RWPE2 (cell line): ENCODE data around the gene NENF.

Experiments
- ATAC-seq: fragments of 200-7000 bp; cut with Tn5 transposase; 3 replicates; pipeline ENCODE4 v1.9.1; 2021; ENCODE audit warnings: low read depth
- DNase-seq: peaks from one replicate; pipeline ENCODE4 v3.0.0-alpha.2; 2020; ENCODE audit warnings: low spot score
- H3K27ac ChIP-seq: fragments of 450-650 bp; 2 replicates; pipeline ENCODE4 v1.5.1; 2017; ENCODE audit warnings: mild to moderate bottlenecking; ENCODE audit not compliant: poor library complexity, severe bottlenecking
- H3K27me3 ChIP-seq: fragments of 250-450 bp; sonication (Bioruptor Pico); 2 replicates; pipeline ENCODE4 v1.5.1; 2021; ENCODE audit warnings: mild to moderate bottlenecking, moderate library complexity; ENCODE audit not compliant: insufficient read depth, poor library complexity, severe bottlenecking
- H3K36me3 ChIP-seq: fragments of 250-450 bp; sonication (Bioruptor Pico); 2 replicates; pipeline ENCODE4 v1.5.1; 2020; ENCODE audit warnings: low read depth, mild to moderate bottlenecking, moderate library complexity
- H3K4me1 ChIP-seq: fragments of 250-450 bp; sonication (Bioruptor Pico); 2 replicates; pipeline ENCODE4 v1.5.1; 2021; ENCODE audit warnings: mild to moderate bottlenecking, moderate library complexity; ENCODE audit not compliant: insufficient read depth, poor library complexity, severe bottlenecking
- H3K4me3 ChIP-seq: fragments of 250-450 bp; sonication (Bioruptor Pico); 2 replicates; pipeline ENCODE4 v1.5.1; 2021; ENCODE audit warnings: mild to moderate bottlenecking, moderate library complexity; ENCODE audit not compliant: severe bottlenecking
- H3K9me3 ChIP-seq: fragments of 250-450 bp; sonication (Bioruptor Pico); 2 replicates; pipeline ENCODE4 v1.5.1; 2021; ENCODE audit warnings: mild to moderate bottlenecking, moderate library complexity; ENCODE audit not compliant: severe bottlenecking
- TF ChIP-seq, protein P1 (sequence below): fragments of 450-650 bp; IDR thresholded peaks from one replicate; pipeline ENCODE4 v1.5.1; 2017; ENCODE audit warnings: mild to moderate bottlenecking, moderate library complexity; ENCODE audit not compliant: poor library complexity, severe bottlenecking

The NENF gene

DNA sequence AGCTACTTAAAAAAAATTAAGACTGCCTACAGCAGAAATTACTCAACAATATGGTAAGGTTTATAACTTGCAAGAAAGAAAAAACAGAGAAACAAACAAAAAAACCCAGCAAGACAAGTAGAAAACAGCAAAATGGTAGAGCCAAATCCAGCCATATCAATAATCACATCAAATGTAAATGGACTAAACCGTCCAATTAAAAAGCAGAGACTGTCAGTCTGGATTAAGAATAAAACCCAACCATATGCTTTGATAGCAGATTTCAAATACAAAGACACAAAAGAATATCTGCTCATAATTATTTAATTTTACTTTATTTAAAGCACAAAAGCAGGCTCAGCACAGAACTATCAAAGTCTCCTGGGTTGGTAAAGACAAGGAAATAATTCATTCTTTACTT is 35.5 kb upstream of the NENF start:
- Histone ChIP-seq H3K4me1 (peaks cover 3% of the 10 kb centered on the region), H3K9me3 (peaks cover 1% of the 10 kb centered on the region), H3K27me3 (no peaks in the 10 kb centered on the region), H3K4me3 (no peak overlapping the region), H3K36me3 (no peaks in the 10 kb centered on the region), H3K27ac (no peak overlapping the region)
- DNase-seq (no peak), ATAC-seq (no peak)
- TF ChIP-seq, protein P1, sequence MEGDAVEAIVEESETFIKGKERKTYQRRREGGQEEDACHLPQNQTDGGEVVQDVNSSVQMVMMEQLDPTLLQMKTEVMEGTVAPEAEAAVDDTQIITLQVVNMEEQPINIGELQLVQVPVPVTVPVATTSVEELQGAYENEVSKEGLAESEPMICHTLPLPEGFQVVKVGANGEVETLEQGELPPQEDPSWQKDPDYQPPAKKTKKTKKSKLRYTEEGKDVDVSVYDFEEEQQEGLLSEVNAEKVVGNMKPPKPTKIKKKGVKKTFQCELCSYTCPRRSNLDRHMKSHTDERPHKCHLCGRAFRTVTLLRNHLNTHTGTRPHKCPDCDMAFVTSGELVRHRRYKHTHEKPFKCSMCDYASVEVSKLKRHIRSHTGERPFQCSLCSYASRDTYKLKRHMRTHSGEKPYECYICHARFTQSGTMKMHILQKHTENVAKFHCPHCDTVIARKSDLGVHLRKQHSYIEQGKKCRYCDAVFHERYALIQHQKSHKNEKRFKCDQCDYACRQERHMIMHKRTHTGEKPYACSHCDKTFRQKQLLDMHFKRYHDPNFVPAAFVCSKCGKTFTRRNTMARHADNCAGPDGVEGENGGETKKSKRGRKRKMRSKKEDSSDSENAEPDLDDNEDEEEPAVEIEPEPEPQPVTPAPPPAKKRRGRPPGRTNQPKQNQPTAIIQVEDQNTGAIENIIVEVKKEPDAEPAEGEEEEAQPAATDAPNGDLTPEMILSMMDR, result no peak

GRCh38 chr1:212401042-212401441 is 31.7 kb upstream of the NENF start:
- H3K4me1 ChIP-seq, result peaks cover 12% of the 10 kb centered on the region
- no peak for DNase-seq
- ATAC-seq, result no peak
- no peaks in the 10 kb centered on the region for H3K36me3 ChIP-seq
- no peak overlapping the region for H3K4me3 ChIP-seq
- H3K27ac ChIP-seq, result peak overlapping the region; percentile 78
- no peaks in the 10 kb centered on the region for H3K27me3 ChIP-seq
- TF ChIP-seq, protein P1, result no peak
- H3K9me3 ChIP-seq, result peaks cover 1% of the 10 kb centered on the region

DNA sequence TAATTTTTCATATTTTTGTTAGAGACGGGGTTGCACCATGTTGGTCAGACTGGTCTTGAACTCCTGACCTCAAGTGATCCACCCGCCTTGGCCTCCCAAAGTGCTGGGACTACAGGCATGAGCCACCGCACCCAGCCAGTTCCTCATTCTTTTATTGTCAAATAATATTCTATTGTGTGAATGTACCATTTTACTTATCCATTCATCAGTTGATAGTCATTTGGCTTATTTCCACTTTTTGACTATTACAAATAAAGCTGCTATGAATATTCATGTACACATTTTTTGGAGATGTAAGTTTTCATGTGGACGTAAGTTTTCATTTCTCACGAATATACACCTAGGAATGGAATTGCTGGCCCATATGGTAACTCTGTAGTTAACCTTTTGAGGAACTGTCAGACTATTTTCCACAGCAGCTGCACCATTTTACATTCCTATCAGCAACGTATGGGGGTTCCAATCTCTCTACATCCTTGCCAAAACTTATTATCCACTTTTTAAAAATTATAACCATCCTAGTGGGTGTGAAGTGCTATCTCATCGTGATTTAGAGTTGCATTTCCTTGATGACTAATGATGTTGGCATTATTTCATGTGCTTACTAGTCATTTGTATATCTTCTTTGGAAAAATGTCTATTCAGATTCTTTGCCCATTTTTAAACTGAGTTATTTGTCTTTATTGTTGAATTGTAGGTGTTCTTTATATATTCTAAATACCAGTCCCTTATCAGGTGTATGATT is 30.7 kb upstream of the NENF start:
- peaks cover 12% of the 10 kb centered on the region for H3K4me1 ChIP-seq
- TF ChIP-seq, protein P1, result no peak
- ATAC-seq, result peak; percentile 49
- no peaks in the 10 kb centered on the region for H3K36me3 ChIP-seq
- H3K27ac ChIP-seq, result peak overlapping the region; percentile 78
- no peak overlapping the region for H3K4me3 ChIP-seq
- no peak for DNase-seq
- H3K9me3 ChIP-seq, result no peaks in the 10 kb centered on the region
- no peaks in the 10 kb centered on the region for H3K27me3 ChIP-seq

DNA sequence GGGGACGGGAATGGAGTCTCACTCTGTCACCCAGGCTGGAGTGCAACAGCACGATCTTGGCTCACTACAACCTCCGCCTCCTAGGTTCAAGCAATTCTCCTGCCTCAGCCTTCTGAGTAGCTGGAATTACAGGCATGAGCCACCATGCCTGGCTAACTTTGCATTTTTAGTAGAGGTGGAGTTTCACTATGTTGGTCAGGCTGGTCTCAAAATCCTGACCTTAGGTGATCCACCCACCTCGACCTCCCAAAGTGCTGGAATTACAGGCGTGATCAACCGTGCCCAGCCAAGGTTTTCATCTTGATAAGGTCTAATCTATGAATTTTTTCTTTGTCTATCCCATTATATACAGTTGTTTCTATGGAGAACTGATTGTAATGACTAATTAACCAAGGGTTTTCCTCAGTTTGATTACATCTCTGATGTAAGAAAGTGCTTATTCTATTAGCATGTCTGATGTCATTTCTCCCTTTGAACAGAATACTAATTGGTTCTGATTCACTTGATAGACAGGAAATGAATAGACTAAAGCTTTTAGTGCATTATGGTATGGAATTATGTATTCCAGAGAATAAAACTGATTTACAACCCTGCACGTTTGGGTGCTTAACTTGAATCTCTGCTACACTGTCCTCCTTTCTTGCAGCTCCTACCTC is 29.9 kb upstream of the NENF start:
- Histone ChIP-seq H3K9me3 (no peaks in the 10 kb centered on the region), H3K36me3 (no peaks in the 10 kb centered on the region; the same call in 1 of the 2 replicates), H3K4me3 (no peak overlapping the region), H3K27me3 (no peaks in the 10 kb centered on the region), H3K27ac (peak overlapping the region; percentile 78), H3K4me1 (peaks cover 12% of the 10 kb centered on the region)
- TF ChIP-seq, protein P1, result no peak
- ATAC-seq (no peak), DNase-seq (no peak)
